ENCODE results near the gene CSNK1A1.

- TF ChIP-seq CTCF (IDR thresholded peaks at IDR 0.05) (no peak), POLR2A (IDR thresholded peaks at IDR 0.05) (no peak)
Measured at GRCh38 chr5:149490599-149491485, 60.4 kb downstream of the CSNK1A1 start.

Measured in uterus (tissue), 2 donors.